HUES6 (cell line): ENCODE data around the gene TUBGCP3.
"Not testable (repeated sequence)": the region's sequence is repeated elsewhere in the genome, so short reads cannot be mapped to it uniquely, and the experiment has no call there.

Experiments
- H3K27ac ChIP-seq: 2 replicates; pipeline ENCODE4 v1.7.0; 2013; ENCODE audit warnings: low read depth, mild to moderate bottlenecking, low read length, inconsistent platforms
- H3K27me3 ChIP-seq: 2 replicates; pipeline ENCODE4 v1.6.1; 2013; ENCODE audit warnings: low read length; ENCODE audit not compliant: control insufficient read depth, insufficient read depth
- H3K36me3 ChIP-seq: 2 replicates; pipeline ENCODE4 v1.6.1; 2013; ENCODE audit warnings: low read length; ENCODE audit not compliant: control insufficient read depth, insufficient read depth
- H3K4me1 ChIP-seq: 2 replicates; pipeline ENCODE4 v1.6.1; 2013; ENCODE audit warnings: low read length; ENCODE audit not compliant: control insufficient read depth, insufficient read depth
- H3K4me3 ChIP-seq: 2 replicates; pipeline ENCODE4 v1.5.1; 2013; ENCODE audit warnings: low read depth, low read length
- H3K9ac ChIP-seq: one replicate; pipeline ENCODE4 v1.6.1; 2013; ENCODE audit warnings: mild to moderate bottlenecking, low read length
- H3K9me3 ChIP-seq: 2 replicates; pipeline ENCODE4 v1.6.1; 2013; ENCODE audit warnings: low read depth, low read length; ENCODE audit not compliant: control insufficient read depth, insufficient read depth

Gene TUBGCP3

DNA sequence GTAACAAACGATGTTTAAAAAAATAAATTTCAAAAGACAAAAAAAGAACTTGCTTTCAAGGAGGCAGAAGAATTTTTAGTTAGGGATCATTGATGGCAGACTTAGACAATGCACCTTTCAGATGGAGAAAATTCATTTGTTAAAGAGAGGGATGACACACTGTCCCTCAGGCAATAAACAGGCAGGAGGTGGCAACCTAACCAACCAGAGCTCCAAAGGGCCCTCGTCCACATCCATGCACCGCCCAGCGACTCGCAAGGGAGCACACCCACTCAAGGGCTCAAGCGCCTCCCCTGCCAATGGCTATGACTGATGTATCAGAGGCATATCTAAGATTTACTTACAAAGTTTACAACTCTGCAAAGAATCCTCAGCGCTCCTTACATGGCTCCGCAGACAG, 81.9 kb downstream of the TUBGCP3 start:
- Histone ChIP-seq H3K4me3 (no peak overlapping the region), H3K9me3 (no peaks in the 10 kb centered on the region), H3K4me1 (peaks cover 17% of the 10 kb centered on the region), H3K9ac (no peak overlapping the region), H3K27ac (no peak overlapping the region), H3K36me3 (peaks cover 54% of the 10 kb centered on the region), H3K27me3 (no peaks in the 10 kb centered on the region)

DNA sequence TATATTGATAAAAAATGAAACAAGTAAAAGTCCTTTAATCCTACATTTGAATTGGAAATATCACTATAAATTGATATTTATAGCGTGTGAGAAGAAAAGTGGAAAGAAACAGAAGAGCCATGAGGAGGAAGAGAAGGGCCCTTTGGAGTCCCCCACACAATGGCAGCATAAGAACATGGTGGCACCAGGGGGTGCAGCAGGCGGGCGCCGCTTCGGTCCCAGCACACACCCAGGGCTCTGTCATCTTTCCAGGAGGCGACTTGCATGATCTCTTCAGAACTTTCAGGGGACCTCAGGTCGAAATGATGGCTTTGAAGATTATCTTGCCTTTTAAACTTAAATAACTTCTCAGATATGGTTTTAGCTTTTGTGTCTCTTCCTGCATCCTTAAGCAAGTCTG, 91.8 kb downstream of the TUBGCP3 start:
- Histone ChIP-seq H3K27me3 (no peaks in the 10 kb centered on the region), H3K4me3 (no peak overlapping the region), H3K9ac (no peak overlapping the region), H3K36me3 (peaks cover 55% of the 10 kb centered on the region), H3K27ac (no peak overlapping the region), H3K9me3 (no peaks in the 10 kb centered on the region), H3K4me1 (no peaks in the 10 kb centered on the region)

DNA sequence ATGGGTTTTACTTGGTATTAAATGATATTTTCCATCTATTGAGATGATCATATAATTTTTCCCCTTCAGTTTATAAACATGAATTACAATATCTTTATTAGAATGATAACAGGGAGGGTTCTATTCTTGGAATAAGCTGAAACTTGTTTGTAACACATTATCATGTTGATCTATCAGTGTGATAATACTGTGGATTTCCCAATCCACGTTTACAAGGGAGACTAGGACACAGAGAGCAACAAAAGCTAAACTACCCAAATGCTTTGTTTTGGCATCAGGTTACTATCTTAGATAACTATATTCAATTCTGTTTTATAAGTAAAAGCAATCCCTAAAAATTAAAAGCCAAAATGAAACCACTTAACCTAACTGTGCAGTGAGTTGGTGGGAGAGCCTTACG, 92.5 kb downstream of the TUBGCP3 start:
- no peaks in the 10 kb centered on the region for H3K9me3 ChIP-seq
- no peaks in the 10 kb centered on the region for H3K4me1 ChIP-seq
- H3K27me3 ChIP-seq: no peaks in the 10 kb centered on the region
- peaks cover 50% of the 10 kb centered on the region for H3K36me3 ChIP-seq
- no peak overlapping the region for H3K27ac ChIP-seq
- no peak overlapping the region for H3K9ac ChIP-seq
- H3K4me3 ChIP-seq: no peak overlapping the region

DNA sequence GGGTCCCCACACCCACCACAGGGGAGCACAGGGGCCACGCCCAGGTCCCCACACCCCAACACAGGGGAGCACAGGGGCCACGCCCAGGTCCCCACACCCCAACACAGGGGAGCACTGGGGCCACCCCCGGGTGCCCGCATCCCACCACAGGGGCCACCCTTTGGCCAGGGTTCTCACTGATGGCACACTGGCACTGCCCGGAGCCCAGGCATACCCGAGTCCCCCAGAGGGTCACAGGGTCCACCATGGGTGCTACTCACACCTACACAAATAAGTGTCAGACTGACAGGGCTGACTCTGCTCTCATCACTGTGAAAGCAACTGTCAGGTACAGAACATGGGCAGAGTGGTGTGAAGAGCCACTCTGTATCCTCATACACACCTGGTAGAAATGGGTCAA, 98.8 kb downstream of the TUBGCP3 start:
- no peaks in the 10 kb centered on the region for H3K4me1 ChIP-seq
- H3K27ac ChIP-seq: no peak overlapping the region
- H3K27me3 ChIP-seq: no peaks in the 10 kb centered on the region
- no peaks in the 10 kb centered on the region for H3K9me3 ChIP-seq
- peaks cover 12% of the 10 kb centered on the region for H3K36me3 ChIP-seq
- H3K9ac ChIP-seq: no peak overlapping the region
- H3K4me3 ChIP-seq: no peak overlapping the region

DNA sequence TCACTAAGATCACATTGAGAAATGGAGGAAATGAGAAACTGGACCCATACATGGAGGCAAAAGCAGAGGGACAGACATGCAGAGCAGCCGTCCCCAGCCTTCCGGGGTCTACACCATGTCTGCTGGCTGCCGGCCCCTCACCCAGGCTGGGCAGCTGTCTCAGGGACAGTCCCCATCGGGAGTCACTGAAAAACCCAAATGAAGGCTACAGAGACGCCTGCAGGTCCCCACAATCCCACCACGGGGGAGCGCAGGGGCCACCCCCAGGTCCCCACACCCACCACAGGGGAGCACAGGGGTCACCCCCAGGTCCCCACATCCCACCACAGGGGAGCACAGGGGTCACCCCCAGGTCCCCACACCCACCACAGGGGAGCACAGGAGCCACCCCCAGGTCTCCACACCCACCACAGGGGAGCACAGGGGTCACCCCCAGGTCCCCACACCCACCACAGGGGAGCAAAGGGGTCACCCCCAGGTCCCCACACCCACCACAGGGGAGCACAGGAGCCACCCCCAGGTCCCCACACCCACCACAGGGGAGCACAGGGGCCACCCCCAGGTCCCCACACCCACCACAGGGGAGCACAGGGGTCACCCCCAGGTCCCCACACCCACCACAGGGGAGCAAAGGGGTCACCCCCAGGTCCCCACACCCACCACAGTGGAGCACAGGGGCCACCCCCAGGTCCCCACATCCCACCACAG, 99.5 kb downstream of the TUBGCP3 start:
- not testable (repeated sequence) for H3K9ac ChIP-seq, H3K27me3 ChIP-seq, H3K4me1 ChIP-seq, H3K4me3 ChIP-seq, H3K9me3 ChIP-seq, H3K27ac ChIP-seq
- H3K36me3 ChIP-seq: peaks cover 12% of the 10 kb centered on the region

DNA sequence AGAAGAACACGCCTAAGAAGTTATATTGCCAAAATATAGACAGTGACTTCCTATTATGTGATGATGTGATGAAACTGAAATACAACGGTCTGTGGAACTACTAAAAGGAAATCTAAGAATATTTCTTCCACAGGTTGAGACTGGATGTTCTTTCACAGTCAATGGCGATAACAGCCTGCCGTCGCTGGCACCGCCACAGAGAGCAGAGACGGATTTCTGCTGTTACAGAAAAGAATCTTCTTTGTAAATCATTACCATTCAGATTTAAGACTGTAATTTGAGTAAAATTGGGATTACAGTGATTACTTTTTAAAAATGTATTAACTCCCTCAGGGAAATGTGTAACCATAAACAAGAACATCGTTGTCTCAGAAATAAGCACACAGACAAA, 100.8 kb downstream of the TUBGCP3 start:
- Histone ChIP-seq H3K27ac (no peak overlapping the region), H3K36me3 (peaks cover 12% of the 10 kb centered on the region), H3K4me1 (no peaks in the 10 kb centered on the region), H3K27me3 (no peaks in the 10 kb centered on the region), H3K9me3 (no peaks in the 10 kb centered on the region), H3K4me3 (no peak overlapping the region), H3K9ac (no peak overlapping the region)

DNA sequence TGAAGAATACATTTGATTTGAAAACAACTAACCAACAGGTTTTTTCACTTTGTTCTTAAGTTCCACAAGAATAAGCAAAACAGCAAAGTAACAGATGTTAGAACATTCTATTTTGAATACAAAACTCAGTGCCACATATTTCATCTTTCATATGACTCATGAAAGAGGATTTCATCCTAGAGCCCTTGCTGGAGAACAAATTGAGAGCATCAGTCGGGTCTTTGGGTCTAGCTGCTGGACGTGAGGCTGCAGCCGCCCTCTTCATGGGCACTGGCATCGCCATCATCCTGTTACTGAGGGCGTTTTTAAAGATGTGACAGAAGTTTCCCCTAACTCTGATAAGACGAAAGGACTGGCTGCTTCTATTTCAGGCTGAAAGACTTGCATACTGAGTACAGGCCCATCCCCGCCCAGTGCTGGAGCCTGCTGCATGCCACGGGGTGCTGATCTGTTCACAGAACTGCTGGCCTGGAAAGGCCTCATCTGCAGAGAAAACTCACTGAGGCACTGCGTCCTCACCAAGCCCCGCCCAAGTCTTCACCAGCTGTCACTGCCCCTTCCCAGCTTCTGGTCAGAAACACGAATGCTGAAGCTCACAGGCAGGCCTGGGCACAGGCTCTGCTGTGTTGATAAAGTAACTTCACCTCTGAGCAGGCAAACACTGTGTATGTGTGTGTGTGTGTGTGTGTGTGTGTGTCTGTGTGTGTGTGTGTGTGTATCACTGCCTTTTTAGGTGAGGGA, 101.4 kb downstream of the TUBGCP3 start:
- peaks cover 12% of the 10 kb centered on the region for H3K36me3 ChIP-seq
- H3K27ac ChIP-seq: no peak overlapping the region
- H3K4me3 ChIP-seq: no peak overlapping the region
- no peak overlapping the region for H3K9ac ChIP-seq
- no peaks in the 10 kb centered on the region for H3K27me3 ChIP-seq
- H3K4me1 ChIP-seq: no peaks in the 10 kb centered on the region
- no peaks in the 10 kb centered on the region for H3K9me3 ChIP-seq

DNA sequence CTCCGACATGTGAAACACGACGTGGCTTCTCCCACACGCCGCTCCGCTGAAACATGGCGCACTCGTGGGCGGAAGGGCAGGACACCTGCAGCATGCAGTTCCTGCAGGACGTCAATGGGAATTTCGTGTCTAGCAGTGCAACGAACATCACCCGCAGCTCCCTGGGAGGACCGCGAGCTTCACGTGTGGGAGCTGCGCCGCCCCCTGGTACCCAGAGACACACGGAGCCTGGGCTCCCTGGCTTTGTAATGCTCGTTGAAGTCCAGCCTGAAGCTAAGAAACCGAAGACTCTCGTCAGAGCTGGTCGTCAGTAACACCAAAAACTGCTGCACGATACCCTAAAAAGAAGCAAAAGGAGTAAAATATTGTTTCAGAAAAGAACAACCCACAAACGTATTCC, 102.1 kb downstream of the TUBGCP3 start:
- H3K27me3 ChIP-seq, H3K9ac ChIP-seq, H3K9me3 ChIP-seq, H3K27ac ChIP-seq, H3K4me3 ChIP-seq, H3K4me1 ChIP-seq: not testable (repeated sequence)
- H3K36me3 ChIP-seq: peaks cover 12% of the 10 kb centered on the region

DNA sequence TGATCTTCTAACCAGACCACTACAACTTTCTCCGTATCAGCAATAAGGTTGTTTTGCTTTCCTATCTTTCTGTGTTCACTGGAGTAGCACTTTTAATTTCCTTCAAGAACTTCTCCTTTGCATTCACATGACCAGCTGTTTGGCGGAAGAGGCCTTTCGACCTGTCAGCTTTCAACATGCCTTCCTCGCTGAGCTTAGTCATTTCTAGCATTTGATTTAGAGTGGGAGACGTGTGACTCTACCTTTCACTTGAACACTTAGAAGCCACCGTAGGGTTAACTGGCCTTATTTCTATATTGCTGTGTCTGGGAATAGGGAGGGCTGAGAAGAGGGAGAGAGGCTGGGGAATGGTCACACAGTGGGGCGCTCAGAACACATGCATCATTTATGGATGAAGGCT, 104.7 kb downstream of the TUBGCP3 start:
- no peaks in the 10 kb centered on the region for H3K27me3 ChIP-seq
- H3K4me3 ChIP-seq: no peak overlapping the region
- no peak overlapping the region for H3K9ac ChIP-seq
- no peak overlapping the region for H3K27ac ChIP-seq
- H3K9me3 ChIP-seq: no peaks in the 10 kb centered on the region
- peaks cover 12% of the 10 kb centered on the region for H3K36me3 ChIP-seq
- no peaks in the 10 kb centered on the region for H3K4me1 ChIP-seq

DNA sequence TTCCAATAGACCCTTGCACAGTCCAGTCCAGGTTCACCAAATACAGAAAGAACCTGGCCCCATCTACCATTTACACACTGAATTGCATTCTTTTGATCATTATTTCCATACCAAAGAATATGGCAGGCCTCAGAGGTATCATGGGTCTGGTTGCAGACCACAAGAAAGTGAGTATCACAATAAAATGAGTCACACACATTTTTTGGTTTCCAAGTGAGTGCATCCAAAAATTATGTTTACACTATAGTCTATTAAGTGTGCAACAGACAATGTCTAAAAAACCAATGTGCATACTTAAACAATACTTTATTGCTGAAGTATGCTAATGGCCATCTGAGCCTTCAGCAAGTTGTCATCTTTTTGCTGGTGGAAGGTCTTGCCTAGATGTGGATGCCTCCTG, 106.5 kb downstream of the TUBGCP3 start:
- Histone ChIP-seq H3K4me3 (no peak overlapping the region), H3K4me1 (no peaks in the 10 kb centered on the region), H3K36me3 (peaks cover 3% of the 10 kb centered on the region; the same call in 1 of the 2 replicates), H3K9ac (no peak overlapping the region), H3K9me3 (no peaks in the 10 kb centered on the region), H3K27ac (no peak overlapping the region), H3K27me3 (no peaks in the 10 kb centered on the region)

DNA sequence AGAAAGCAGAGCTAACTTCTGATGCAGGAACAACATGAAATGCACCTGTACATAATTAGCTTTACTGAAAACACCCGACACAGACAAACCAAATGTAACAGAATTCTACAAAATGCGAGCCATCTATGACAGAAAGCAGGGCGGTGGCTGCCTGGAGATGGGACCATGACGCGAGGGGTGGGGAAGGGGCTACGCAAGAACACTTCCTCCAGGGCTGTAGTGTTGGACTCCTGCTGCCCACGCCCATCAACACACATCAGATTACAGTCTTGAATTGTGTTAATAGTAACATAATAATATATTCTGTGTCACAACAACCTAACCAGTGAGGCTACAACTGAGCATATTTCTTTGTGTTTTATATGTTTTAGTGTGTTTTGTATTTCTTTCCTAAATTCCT, 108.6 kb downstream of the TUBGCP3 start:
- no peak overlapping the region for H3K4me3 ChIP-seq
- no peaks in the 10 kb centered on the region for H3K9me3 ChIP-seq
- no peak overlapping the region for H3K9ac ChIP-seq
- no peak overlapping the region for H3K27ac ChIP-seq
- H3K27me3 ChIP-seq: no peaks in the 10 kb centered on the region
- no peaks in the 10 kb centered on the region for H3K4me1 ChIP-seq
- no peaks in the 10 kb centered on the region; the same call in 1 of the 2 replicates for H3K36me3 ChIP-seq
